ELF-1 (cell line): ENCODE measurements around the gene CLNK.

Source experiments
- DNase-seq: peaks from one replicate; pipeline ENCODE4 v3.0.0-alpha.2; 2016; ENCODE audit warnings: low read depth, low spot score

CLNK gene

DNA sequence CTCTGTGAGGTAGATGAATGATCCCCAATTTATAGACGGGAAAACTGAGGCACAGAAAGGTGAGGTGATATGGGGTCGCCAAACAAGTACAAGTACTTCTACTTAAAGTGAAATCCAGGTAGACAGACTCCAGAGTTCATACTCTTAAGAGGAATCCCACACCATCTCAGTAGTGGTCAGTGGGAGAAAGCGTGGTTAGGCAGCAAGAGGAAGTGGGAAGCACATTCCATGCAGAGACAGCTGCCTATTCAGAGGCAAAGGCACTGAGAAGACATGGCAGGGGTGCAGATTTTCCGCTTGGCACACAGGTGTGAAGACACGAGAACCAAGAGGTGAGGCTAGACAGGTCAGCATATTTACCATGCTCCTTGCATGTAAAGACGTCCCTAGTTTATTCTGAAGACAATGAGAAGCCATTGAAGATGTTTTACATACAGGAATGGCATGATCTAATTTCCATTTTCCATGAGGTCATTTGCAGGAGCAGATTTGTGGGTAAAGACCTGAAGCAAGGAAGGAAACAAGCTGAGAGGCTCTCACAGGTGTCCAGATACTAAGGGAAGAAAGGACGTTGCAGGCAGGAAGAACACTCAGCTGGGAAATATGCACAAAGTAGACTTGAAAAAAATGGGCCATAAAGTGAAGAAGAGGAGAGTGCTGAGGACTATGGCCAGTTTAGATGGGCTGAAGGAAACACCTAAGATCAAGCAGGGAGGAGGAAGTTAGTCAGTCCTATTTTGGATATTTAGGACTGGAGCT is 17.3 kb upstream of the CLNK start:
- DNase-seq, result no peak

DNA sequence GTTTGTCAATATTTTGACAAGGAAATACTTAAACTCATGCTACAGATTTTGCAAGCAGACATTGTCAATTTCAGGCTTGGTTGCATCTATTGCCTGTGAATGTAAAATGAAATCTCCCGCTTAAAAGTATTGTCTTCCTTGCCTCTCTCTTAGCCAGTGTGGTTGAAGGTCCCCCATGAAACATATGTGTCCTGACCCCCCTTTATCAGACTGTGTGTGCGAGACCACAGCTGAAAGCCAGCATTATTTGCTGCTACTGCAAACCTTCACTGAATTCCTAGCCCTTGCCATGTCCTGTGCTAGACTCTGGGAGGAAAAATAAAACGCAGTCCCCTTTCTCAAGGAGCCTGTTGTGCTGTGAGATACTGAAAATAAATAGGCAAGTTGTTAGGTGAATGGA is 16.6 kb upstream of the CLNK start:
- no peak for DNase-seq

GRCh38 chr4:10698172-10698571 is 13.6 kb upstream of the CLNK start:
- no peak for DNase-seq

DNA sequence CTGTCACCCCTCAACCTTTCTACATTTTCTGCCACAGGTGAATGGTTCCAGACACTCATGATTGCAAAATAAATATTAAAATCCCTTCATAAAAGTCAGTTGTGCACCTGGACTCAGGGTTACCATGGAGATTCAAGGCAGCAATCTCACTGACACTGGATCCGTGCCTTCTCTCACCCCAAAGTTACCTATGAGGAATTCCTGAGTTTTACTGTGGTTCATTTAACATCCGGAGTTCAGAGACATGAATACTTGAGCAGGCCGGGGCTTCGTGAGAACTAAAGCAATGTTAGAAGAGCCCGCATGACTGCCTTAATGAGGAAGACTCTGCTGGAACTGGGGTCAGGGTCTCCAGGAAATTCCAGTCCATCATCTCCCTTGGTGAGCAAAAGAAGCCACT is 12.5 kb upstream of the CLNK start:
- DNase-seq, result no peak

DNA sequence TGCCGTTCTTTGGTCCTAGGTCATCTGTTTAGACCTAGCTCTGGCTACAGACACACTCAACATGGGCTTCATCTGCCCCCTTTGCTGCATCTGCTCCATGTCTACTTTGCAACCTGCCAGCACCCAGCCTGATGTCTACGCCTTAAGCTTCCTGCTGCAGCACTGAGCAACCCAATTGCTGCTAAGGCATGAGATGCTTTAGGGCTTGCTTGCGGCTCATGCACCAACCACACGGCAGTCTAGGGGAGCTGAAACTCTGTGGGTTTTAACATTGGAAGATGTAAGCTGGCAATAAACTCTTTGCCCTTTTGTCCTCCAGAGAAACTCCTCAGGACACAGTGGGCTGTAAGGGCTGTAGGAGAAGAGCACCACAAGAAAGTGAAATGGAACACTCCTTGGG is 11.7 kb upstream of the CLNK start:
- DNase-seq, result no peak

GRCh38 chr4:10694828-10695209 is 10.3 kb upstream of the CLNK start:
- no peak for DNase-seq

- no peak for DNase-seq
These were observed 9.7 kb upstream of the CLNK start for GRCh38 chr4:10694151-10694827.

DNA sequence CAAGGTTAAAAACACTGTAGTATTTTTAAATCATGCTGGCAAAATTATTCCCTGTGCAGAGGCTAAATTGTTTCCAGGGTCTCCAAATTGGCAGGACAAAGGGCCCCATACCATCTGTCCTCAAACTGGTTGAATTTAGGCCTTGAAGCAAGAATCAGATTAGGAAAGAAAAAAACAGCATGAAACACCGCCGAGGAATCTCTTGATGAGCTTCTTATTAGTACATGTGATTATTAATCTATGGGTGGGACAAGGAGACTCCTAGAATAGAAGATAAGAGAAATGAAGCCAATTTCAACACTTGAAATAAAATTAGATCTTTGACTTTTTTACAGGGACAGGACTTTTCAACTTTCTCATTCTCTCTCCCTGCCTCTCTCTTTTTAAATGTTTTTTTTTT is 7.1 kb upstream of the CLNK start:
- DNase-seq, result no peak

GRCh38 chr4:10690185-10690907 is 5.8 kb upstream of the CLNK start:
- no peak for DNase-seq

- DNase-seq, result no peak
These were observed 4.3 kb upstream of the CLNK start for GRCh38 chr4:10688846-10689245.

GRCh38 chr4:10688022-10688421 is 3.5 kb upstream of the CLNK start:
- DNase-seq, result no peak

- DNase-seq, result peak; percentile 13
These were observed 3.0 kb upstream of the CLNK start for GRCh38 chr4:10687526-10687925.

DNA sequence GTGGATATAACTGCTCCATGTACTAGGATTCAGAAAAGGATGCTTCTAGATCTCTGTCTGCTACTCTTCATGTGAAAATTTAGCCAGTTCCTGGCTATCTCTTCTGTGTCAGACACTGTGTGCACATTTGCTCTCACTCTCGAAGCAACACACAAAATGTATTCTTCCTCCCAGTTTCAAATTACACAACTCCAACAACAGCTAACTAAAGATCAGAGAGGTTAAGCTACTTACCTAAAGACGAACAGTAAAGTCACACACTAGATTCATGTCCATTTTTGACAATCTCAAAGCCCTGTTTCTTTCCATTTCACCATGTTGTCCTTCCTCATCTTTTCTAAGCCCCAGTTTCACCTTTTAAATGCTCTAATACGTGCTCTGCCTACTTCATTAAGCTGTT is 2.2 kb downstream of the CLNK start:
- no peak for DNase-seq

DNA sequence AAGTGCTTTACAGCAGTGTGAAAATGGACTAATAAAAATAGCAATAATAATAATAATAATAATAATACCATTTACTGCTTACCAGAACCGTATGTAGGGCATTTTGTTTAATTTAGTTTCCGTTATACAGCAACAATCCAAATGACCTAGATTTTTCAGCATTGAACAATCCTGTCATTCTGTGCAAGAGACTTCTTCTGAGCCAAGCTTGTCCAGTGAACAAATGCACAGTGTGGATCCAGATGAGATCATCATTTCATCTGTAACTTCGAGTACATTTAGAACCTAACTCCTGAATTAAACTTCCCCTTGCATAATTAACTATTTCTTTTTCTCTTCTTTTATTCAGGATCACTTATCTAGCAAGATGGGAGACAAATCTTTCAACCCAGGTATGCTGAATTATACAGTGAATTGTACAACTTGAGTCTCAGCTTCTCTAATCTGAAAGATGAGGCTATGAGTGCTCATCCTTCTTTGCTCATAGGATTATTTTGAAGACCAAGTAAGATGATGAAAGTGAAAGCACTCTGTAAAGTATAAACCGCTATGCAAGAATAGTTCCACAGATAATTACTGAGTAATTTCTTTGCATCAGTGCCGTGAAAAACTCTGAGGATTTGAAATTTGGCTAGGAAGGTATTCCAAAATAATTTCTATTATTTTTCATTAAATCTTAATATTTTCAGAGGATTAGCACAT is 6.6 kb downstream of the CLNK start:
- no peak for DNase-seq

GRCh38 chr4:10673817-10674369 is 10.7 kb downstream of the CLNK start:
- no peak for DNase-seq

- DNase-seq, result no peak
These were observed 12.2 kb downstream of the CLNK start for GRCh38 chr4:10672379-10672778.

- no peak for DNase-seq
These were observed 12.8 kb downstream of the CLNK start for GRCh38 chr4:10671799-10672198.

DNA sequence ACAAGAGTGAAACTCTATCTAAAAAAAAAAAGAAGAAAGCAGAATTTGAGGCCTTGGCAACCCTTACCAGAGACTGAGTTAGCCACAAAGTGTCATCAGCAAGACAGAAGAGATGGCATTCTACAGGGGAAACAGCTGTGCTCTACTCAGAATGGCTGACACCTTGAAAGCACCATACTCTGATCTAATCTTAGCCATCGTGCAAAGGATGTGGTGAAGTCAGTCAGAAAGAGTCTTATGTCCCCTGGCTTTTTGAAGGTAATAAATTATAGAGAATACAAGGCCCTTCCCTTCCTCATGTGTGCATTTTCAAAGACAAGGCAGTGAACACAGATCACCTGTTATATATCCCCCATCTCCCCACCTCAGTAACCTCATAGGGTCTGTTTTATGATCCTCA is 13.2 kb downstream of the CLNK start:
- DNase-seq, result no peak

- no peak for DNase-seq
These were observed 14.2 kb downstream of the CLNK start for GRCh38 chr4:10670321-10670720.

- DNase-seq, result no peak
These were observed 16.8 kb downstream of the CLNK start for GRCh38 chr4:10667701-10668326.

- DNase-seq, result no peak
These were observed 18.0 kb downstream of the CLNK start for GRCh38 chr4:10666616-10667015.
